GM21423 (cell line): ENCODE results near the gene ZNG1C.
"Not testable (repeated sequence)": the region's sequence is repeated elsewhere in the genome, so short reads cannot be mapped to it uniquely, and the experiment has no call there.

ENCODE experiments used
- ATAC-seq: cut with Tn5 transposase; IDR thresholded peaks from one replicate; pipeline ENCODE4 v1.9.1; 2021; ENCODE audit warnings: mild to moderate bottlenecking, moderate library complexity; ENCODE audit not compliant: unreplicated experiment

ZNG1C gene

DNA sequence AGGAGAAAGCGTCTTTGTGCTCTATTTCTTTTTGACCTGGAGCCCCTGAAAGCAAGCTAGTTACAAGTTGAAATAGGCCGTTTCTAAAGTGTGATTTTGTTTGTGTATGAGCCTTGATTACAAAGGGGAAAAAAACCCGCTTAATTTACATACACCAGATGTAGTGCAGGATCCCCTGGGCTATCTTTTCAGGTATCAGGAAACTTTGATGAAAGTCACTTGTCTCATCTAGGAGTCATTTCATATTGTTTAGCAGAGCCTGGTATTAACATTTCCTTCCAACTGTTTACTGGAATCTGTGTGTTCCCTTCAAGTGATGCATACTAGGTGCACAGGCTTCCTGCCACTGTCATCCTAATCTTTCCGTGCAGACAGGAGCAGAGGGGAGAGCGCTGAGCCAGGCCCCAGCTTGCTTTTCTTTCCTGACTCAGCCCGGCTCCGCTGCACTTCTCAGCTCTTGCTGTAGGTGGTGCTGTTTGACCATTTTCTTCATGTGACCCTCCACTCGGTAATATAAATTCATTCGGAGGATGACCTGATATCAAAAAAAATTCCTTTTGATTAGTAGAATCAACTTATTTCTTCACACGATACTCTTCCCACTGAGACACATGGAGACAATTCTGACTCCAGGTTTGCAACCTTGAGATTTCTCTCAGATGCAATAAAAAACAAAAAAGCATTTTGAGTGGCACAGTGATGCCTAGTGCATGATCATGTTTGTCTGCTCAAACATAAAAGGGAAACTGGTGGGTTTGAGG is 100.7 kb downstream of the ZNG1C start:
- ATAC-seq = peak; percentile 77

DNA sequence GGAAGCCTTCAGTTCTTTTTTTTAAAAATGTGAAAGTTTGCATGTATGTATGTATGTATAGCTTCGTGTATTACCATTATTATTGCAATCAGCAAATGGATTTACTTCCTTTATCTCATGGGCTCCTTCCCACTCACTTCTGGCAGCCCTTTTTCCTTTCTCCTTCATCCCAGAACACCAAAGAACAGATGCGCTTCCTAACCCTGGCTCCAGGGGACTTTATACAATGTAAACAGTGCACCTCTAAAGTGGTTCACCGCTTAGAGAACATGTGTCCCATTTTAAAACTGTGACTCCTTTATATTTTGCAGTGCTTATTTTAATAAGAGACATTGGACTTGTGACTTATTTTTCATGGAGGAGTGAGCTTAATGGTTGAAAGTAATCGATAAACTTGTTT is 101.5 kb downstream of the ZNG1C start:
- not testable (repeated sequence) for ATAC-seq

DNA sequence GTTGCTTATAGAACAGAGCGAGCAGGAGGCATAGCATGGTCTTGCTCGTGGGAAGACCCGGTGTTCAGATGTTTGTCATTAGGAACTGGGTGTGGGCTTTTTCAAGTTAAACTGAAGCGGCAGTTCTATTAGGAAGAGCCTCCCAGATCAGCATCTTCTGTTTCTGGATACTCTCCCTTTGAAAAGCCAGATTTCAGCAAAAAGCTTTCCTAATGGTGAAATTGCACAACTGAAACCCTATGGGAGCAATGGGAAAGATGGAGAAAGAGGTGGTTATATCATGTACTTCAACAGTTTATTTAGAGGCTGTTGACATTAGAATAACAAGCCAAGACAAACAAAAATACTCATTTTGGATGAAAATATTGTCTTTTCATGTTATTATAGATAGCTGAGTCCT is 102.2 kb downstream of the ZNG1C start:
- ATAC-seq = not testable (repeated sequence)
